ENCODE data around the gene DLGAP1.

Gene DLGAP1

GRCh38 chr18:3682061-3682460 is 773.0 kb downstream of the DLGAP1 start:
- no peak for TF ChIP-seq USF1 (IDR thresholded peaks at IDR 0.05)
- no peak for TF ChIP-seq REST (IDR thresholded peaks at IDR 0.05; ENCODE audit: low read depth)
- no peak for TF ChIP-seq ZBTB7A (IDR thresholded peaks at IDR 0.05; ENCODE audit: low read depth)
- no peak for TF ChIP-seq TAF1 (IDR thresholded peaks at IDR 0.05; ENCODE audit: low read depth)
- TF ChIP-seq EP300 (IDR thresholded peaks at IDR 0.05; ENCODE audit: borderline replicate concordance) = no peak
- no peak for TF ChIP-seq RAD21 (IDR thresholded peaks at IDR 0.05; ENCODE audit: low read depth)
- no peak for TF ChIP-seq EGR1 (IDR thresholded peaks at IDR 0.05)
- no peak for TF ChIP-seq FOXM1 (IDR thresholded peaks at IDR 0.05; ENCODE audit: borderline replicate concordance, low read depth)
- TF ChIP-seq CEBPB (IDR thresholded peaks at IDR 0.05) = no peak
- no peak for TF ChIP-seq NFIC (IDR thresholded peaks at IDR 0.05)
- TF ChIP-seq YY1 (IDR thresholded peaks at IDR 0.05; ENCODE audit: low read depth) = no peak
- no peak for TF ChIP-seq TEAD4 (IDR thresholded peaks at IDR 0.05)
- TF ChIP-seq TCF12 (IDR thresholded peaks at IDR 0.05; ENCODE audit: low read depth) = no peak
- TF ChIP-seq MAX (IDR thresholded peaks at IDR 0.05) = no peak

- TF ChIP-seq YY1 (IDR thresholded peaks at IDR 0.05; ENCODE audit: low read depth) = no peak
- no peak for TF ChIP-seq MAX (IDR thresholded peaks at IDR 0.05)
- no peak for TF ChIP-seq REST (IDR thresholded peaks at IDR 0.05; ENCODE audit: low read depth)
- TF ChIP-seq NFIC (IDR thresholded peaks at IDR 0.05) = no peak
- TF ChIP-seq TCF12 (IDR thresholded peaks at IDR 0.05; ENCODE audit: low read depth) = no peak
- TF ChIP-seq USF1 (IDR thresholded peaks at IDR 0.05) = no peak
- no peak for TF ChIP-seq RAD21 (IDR thresholded peaks at IDR 0.05; ENCODE audit: low read depth)
- no peak for TF ChIP-seq TEAD4 (IDR thresholded peaks at IDR 0.05)
- no peak for TF ChIP-seq CREB1 (IDR thresholded peaks at IDR 0.05; ENCODE audit: low read depth)
- TF ChIP-seq CEBPB (IDR thresholded peaks at IDR 0.05) = no peak
- TF ChIP-seq EP300 (IDR thresholded peaks at IDR 0.05; ENCODE audit: borderline replicate concordance) = no peak
- no peak for TF ChIP-seq ZBTB7A (IDR thresholded peaks at IDR 0.05; ENCODE audit: low read depth)
These were observed 775.9 kb downstream of the DLGAP1 start for GRCh38 chr18:3679241-3679640.

GRCh38 chr18:3675994-3676393 is 779.1 kb downstream of the DLGAP1 start:
- TF ChIP-seq TCF12 (IDR thresholded peaks at IDR 0.05; ENCODE audit: low read depth) = no peak
- no peak for TF ChIP-seq TEAD4 (IDR thresholded peaks at IDR 0.05)
- TF ChIP-seq TAF1 (IDR thresholded peaks at IDR 0.05; ENCODE audit: low read depth) = no peak
- TF ChIP-seq EGR1 (IDR thresholded peaks at IDR 0.05) = no peak
- no peak for TF ChIP-seq REST (IDR thresholded peaks at IDR 0.05; ENCODE audit: low read depth)
- TF ChIP-seq ZBTB7A (IDR thresholded peaks at IDR 0.05; ENCODE audit: low read depth) = no peak
- TF ChIP-seq FOXM1 (IDR thresholded peaks at IDR 0.05; ENCODE audit: borderline replicate concordance, low read depth) = no peak
- TF ChIP-seq USF1 (IDR thresholded peaks at IDR 0.05) = no peak
- no peak for TF ChIP-seq CEBPB (IDR thresholded peaks at IDR 0.05)
- TF ChIP-seq NFIC (IDR thresholded peaks at IDR 0.05) = no peak
- TF ChIP-seq YY1 (IDR thresholded peaks at IDR 0.05; ENCODE audit: low read depth) = no peak
- no peak for TF ChIP-seq CREB1 (IDR thresholded peaks at IDR 0.05; ENCODE audit: low read depth)
- no peak for TF ChIP-seq EP300 (IDR thresholded peaks at IDR 0.05; ENCODE audit: borderline replicate concordance)
- no peak for TF ChIP-seq RAD21 (IDR thresholded peaks at IDR 0.05; ENCODE audit: low read depth)

- TF ChIP-seq CREB1 (IDR thresholded peaks at IDR 0.05; ENCODE audit: low read depth) (no peak), ZBTB7A (IDR thresholded peaks at IDR 0.05; ENCODE audit: low read depth) (no peak), TAF1 (IDR thresholded peaks at IDR 0.05; ENCODE audit: low read depth) (no peak), YY1 (IDR thresholded peaks at IDR 0.05; ENCODE audit: low read depth) (no peak), EGR1 (IDR thresholded peaks at IDR 0.05) (no peak), NFIC (IDR thresholded peaks at IDR 0.05) (no peak)
These were observed 779.7 kb downstream of the DLGAP1 start for GRCh38 chr18:3675446-3675845.

Data from Ishikawa (cell line).